Measurements from ENCODE around the gene SPATS1.
A peak's percentile ranks its signal among the peaks of the same experiment; 100 is the strongest.

SPATS1 gene

DNA sequence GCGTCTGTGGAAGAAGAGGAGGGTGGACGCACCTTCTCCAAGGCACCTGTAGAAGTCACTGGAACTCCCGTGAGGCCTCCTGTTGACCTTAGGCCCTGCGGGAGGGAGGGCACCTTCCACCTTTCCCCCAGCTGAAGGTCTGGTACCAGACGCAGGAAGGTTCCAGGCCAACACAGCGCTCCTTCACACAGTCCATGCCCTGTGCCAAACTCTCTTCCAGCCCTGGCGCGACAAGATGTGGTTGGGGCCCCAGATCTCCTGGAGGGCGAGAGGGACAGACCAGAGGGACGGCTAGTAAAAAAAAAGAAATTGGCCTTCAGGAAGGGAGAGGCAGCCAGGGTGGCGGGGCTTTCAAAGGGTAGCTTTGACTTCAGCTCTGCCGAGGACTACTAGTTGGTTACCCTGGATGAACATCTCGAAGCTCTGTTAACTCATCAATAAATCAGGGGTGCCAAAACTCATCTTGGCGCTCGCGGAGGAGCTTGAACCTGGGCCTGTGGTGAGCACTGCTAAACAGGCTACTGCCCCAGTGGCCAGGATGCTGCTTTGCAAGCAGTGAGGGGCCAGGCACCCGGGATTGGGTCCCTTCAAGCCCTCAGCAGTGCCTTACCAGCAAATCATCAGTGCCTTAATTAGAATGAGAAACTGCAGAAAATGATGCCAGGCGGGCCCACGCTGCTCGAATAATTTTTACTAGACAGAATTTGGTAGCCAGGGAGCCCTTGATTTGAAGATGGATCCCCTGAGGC is 44.2 kb upstream of the SPATS1 start:
- H3K36me3 Mint-ChIP-seq (ENCODE audit: low read depth) = peaks cover 38% of the 10 kb centered on the region
- TF ChIP-seq, protein P1, sequence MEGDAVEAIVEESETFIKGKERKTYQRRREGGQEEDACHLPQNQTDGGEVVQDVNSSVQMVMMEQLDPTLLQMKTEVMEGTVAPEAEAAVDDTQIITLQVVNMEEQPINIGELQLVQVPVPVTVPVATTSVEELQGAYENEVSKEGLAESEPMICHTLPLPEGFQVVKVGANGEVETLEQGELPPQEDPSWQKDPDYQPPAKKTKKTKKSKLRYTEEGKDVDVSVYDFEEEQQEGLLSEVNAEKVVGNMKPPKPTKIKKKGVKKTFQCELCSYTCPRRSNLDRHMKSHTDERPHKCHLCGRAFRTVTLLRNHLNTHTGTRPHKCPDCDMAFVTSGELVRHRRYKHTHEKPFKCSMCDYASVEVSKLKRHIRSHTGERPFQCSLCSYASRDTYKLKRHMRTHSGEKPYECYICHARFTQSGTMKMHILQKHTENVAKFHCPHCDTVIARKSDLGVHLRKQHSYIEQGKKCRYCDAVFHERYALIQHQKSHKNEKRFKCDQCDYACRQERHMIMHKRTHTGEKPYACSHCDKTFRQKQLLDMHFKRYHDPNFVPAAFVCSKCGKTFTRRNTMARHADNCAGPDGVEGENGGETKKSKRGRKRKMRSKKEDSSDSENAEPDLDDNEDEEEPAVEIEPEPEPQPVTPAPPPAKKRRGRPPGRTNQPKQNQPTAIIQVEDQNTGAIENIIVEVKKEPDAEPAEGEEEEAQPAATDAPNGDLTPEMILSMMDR (IDR thresholded peaks at IDR 0.05) = no peak
- H3K4me3 Mint-ChIP-seq = peak overlapping the region; percentile 81
- H3K4me1 Mint-ChIP-seq = peaks cover 7% of the 10 kb centered on the region
- DNase-seq = no peak
- H3K9me3 Mint-ChIP-seq = no peaks in the 10 kb centered on the region
- H3K27me3 Mint-ChIP-seq (ENCODE audit: low read depth, poor library complexity) = peaks cover 54% of the 10 kb centered on the region
- no peak overlapping the region for H3K27ac Mint-ChIP-seq

DNA sequence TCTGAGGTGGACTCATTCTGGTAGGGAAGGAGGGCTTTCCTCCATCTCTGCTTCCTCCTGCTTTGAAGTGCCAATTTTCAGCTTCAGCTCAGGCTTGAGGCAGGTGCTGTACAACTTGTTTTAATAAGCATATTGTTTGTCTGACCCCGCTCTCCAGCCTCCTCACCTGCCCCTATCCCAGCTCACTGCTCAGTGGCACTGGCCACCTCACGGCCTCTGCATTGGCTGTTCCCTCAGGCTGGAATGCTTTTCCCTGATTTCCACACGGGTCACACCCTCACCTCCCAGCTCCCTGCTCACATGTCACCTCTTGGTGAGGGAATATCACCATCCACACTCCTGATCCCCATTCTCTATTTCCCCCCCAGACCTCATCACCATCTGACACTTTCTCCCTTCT is 43.6 kb upstream of the SPATS1 start:
- H3K36me3 Mint-ChIP-seq (ENCODE audit: low read depth) = peaks cover 43% of the 10 kb centered on the region
- TF ChIP-seq, protein P1 (IDR thresholded peaks at IDR 0.05) = no peak
- H3K4me3 Mint-ChIP-seq = peak overlapping the region; percentile 27
- no peaks in the 10 kb centered on the region for H3K9me3 Mint-ChIP-seq
- peaks cover 54% of the 10 kb centered on the region for H3K27me3 Mint-ChIP-seq (ENCODE audit: low read depth, poor library complexity)
- H3K27ac Mint-ChIP-seq = no peak overlapping the region
- DNase-seq = no peak
- peaks cover 7% of the 10 kb centered on the region for H3K4me1 Mint-ChIP-seq

DNA sequence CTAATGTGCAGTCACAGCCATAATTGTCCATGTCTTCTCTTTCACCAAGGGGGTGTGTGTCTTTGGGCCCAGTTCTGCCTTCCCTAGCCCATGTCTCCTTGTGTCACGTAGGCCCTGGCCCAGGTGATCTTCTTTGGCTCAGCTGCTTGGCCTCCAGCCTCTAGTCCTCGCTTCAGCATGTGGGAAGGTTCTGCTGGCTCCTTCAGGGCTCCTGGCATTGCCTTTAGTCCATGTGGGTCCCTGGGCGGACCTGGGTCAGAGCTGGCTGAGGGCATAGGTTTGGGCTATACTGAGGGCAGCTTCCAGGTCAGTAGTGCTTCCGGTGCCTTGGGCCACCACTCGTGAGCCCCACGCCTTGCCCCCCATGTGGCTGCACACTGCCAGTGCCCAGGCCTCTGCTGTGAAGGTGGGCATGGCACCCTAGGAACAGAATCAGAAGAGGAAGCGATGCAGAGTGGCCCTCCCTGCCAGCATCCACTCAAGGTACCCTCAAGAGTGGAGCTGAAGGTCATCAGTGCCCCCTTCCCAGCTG is 42.1 kb upstream of the SPATS1 start:
- no peak overlapping the region for H3K4me3 Mint-ChIP-seq

GRCh38 chr6:44301106-44301505 is 41.3 kb upstream of the SPATS1 start:
- Mint-ChIP-seq H3K27me3 (ENCODE audit: low read depth, poor library complexity) (peaks cover 33% of the 10 kb centered on the region), H3K27ac (no peak overlapping the region), H3K36me3 (ENCODE audit: low read depth) (peaks cover 49% of the 10 kb centered on the region), H3K4me1 (peaks cover 20% of the 10 kb centered on the region), H3K9me3 (no peaks in the 10 kb centered on the region), H3K4me3 (no peak overlapping the region)
- TF ChIP-seq, protein P1 (IDR thresholded peaks at IDR 0.05) = no peak
- no peak for DNase-seq

More for the DNA sequence above, 42.1 kb upstream of the SPATS1 start:
- Mint-ChIP-seq H3K27me3 (ENCODE audit: low read depth, poor library complexity) (peaks cover 40% of the 10 kb centered on the region), H3K27ac (no peak overlapping the region), H3K36me3 (ENCODE audit: low read depth) (peaks cover 44% of the 10 kb centered on the region), H3K4me1 (peaks cover 13% of the 10 kb centered on the region), H3K9me3 (no peaks in the 10 kb centered on the region)
- TF ChIP-seq, protein P1 (IDR thresholded peaks at IDR 0.05) = no peak
- DNase-seq = no peak

GRCh38 chr6:44301782-44302564 is 40.5 kb upstream of the SPATS1 start:
- H3K36me3 Mint-ChIP-seq (ENCODE audit: low read depth) = peaks cover 49% of the 10 kb centered on the region
- TF ChIP-seq, protein P1 (IDR thresholded peaks at IDR 0.05) = no peak
- peaks cover 24% of the 10 kb centered on the region for H3K27me3 Mint-ChIP-seq (ENCODE audit: low read depth, poor library complexity)
- DNase-seq = no peak
- peaks cover 20% of the 10 kb centered on the region for H3K4me1 Mint-ChIP-seq
- no peaks in the 10 kb centered on the region for H3K9me3 Mint-ChIP-seq
- H3K4me3 Mint-ChIP-seq = no peak overlapping the region
- H3K27ac Mint-ChIP-seq = no peak overlapping the region

Data from nephron progenitor cell (in vitro differentiated cells).